SK-N-SH treated with all-trans-retinoic acid at 6 μM for 48 hours (cell line): ENCODE measurements around the gene CLN6.

Experiments used
- BACH2 ChIP-seq: fragments of 250-450 bp; sonication (Bioruptor Pico); IDR thresholded peaks from 2 replicates; pipeline ENCODE4 v1.9.0; 2021; ENCODE audit warnings: mild to moderate bottlenecking, borderline replicate concordance
- CSRNP3 ChIP-seq: fragments of 250-450 bp; sonication (Bioruptor Pico); IDR thresholded peaks from 2 replicates; pipeline ENCODE4 v1.5.1; 2021; ENCODE audit warnings: mild to moderate bottlenecking, moderate library complexity
- PATZ1 ChIP-seq: fragments of 250-450 bp; sonication (Bioruptor Pico); IDR thresholded peaks from 2 replicates; pipeline ENCODE4 v1.8.0; 2020; ENCODE audit warnings: mild to moderate bottlenecking, moderate library complexity, borderline replicate concordance
- PPARA ChIP-seq: fragments of 250-450 bp; sonication (Bioruptor Pico); IDR thresholded peaks from 2 replicates; pipeline ENCODE4 v1.5.0; 2020; ENCODE audit warnings: mild to moderate bottlenecking, borderline replicate concordance
- RARB ChIP-seq: fragments of 250-450 bp; sonication (Bioruptor Pico); IDR thresholded peaks from 2 replicates; pipeline ENCODE4 v1.8.0; 2021; ENCODE audit warnings: mild to moderate bottlenecking, moderate library complexity
- TCF4 ChIP-seq: fragments of 250-450 bp; sonication (Bioruptor Pico); IDR thresholded peaks from 2 replicates; pipeline ENCODE4 v1.8.0; 2021; ENCODE audit warnings: mild to moderate bottlenecking, moderate library complexity, borderline replicate concordance
- ZFP3 ChIP-seq: fragments of 250-450 bp; sonication (Bioruptor Pico); IDR thresholded peaks from 2 replicates; pipeline ENCODE4 v1.5.0; 2020; ENCODE audit warnings: mild to moderate bottlenecking, moderate library complexity
- TF ChIP-seq, protein P1 (sequence below): fragments of 250-450 bp; sonication (Bioruptor Pico); IDR thresholded peaks from 2 replicates; pipeline ENCODE4 v1.5.1; 2020; ENCODE audit warnings: low read depth, mild to moderate bottlenecking, moderate library complexity

DNA sequence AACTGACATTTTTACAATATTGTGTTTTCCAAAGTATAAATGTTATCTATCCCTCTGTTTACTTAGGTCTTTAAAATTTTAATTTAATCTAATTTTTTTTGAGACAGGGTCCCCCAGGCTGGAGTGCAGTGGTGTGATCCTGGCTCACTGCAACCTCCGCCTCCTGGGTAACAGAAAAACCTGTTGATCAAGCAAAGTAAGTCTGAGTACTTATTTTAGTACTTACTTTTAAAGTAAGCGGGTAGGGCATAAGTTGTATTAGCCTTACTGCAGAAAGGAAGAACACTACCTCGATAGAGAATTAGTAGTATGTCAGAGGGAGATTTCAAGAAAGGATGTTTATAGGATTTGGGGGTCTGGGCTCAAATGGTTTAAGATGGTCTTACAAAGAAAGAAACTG, 36.1 kb upstream of the CLN6 start:
- TF ChIP-seq TCF4 (no peak), BACH2 (CRISPR knock-in tag) (no peak), ZFP3 (CRISPR knock-in tag) (no peak), PPARA (CRISPR knock-in tag) (no peak), RARB (CRISPR knock-in tag) (no peak), PATZ1 (CRISPR knock-in tag) (no peak), CSRNP3 (CRISPR knock-in tag) (no peak)
- TF ChIP-seq, protein P1, sequence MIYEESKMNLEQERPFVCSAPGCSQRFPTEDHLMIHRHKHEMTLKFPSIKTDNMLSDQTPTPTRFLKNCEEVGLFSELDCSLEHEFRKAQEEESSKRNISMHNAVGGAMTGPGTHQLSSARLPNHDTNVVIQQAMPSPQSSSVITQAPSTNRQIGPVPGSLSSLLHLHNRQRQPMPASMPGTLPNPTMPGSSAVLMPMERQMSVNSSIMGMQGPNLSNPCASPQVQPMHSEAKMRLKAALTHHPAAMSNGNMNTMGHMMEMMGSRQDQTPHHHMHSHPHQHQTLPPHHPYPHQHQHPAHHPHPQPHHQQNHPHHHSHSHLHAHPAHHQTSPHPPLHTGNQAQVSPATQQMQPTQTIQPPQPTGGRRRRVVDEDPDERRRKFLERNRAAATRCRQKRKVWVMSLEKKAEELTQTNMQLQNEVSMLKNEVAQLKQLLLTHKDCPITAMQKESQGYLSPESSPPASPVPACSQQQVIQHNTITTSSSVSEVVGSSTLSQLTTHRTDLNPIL (CRISPR knock-in tag) = no peak
